WI38 (cell line): ENCODE results near the gene OVCA2.

ENCODE experiments used
- H3K4me3 ChIP-seq: 2 replicates; pipeline ENCODE4 v1.5.1; 2011; ENCODE audit warnings: low read depth, mild to moderate bottlenecking, control low read depth, low read length
- CTCF ChIP-seq: IDR thresholded peaks from 2 replicates; pipeline ENCODE4 v1.5.1; 2012; ENCODE audit warnings: low read depth, mild to moderate bottlenecking, control low read depth, low read length

OVCA2 gene

GRCh38 chr17:2035541-2036488 is 6.0 kb upstream of the OVCA2 start:
- no peak overlapping the region for H3K4me3 ChIP-seq
- no peak for TF ChIP-seq CTCF

- no peak overlapping the region for H3K4me3 ChIP-seq
- no peak for TF ChIP-seq CTCF
Measured at GRCh38 chr17:2037155-2037554, 4.7 kb upstream of the OVCA2 start.

- H3K4me3 ChIP-seq: no peak overlapping the region
- no peak for TF ChIP-seq CTCF
Measured at GRCh38 chr17:2040219-2040827, 1.5 kb upstream of the OVCA2 start.

- H3K4me3 ChIP-seq: peak overlapping the region; percentile 68
- no peak for TF ChIP-seq CTCF
Measured at GRCh38 chr17:2040942-2041560, 771 bp upstream of the OVCA2 start.

- peak overlapping the region; percentile 68 for H3K4me3 ChIP-seq
- TF ChIP-seq CTCF: no peak; the same call in 1 of the 2 replicates
Measured at GRCh38 chr17:2042390-2042847, 597 bp downstream of the OVCA2 start.

GRCh38 chr17:2042933-2043332 is 1.1 kb downstream of the OVCA2 start:
- H3K4me3 ChIP-seq: peak overlapping the region; percentile 68
- no peak for TF ChIP-seq CTCF
